Fibroblast of lung (primary cell): ENCODE data around the gene ADAMTS17. TPM values are rescaled to one million over a fixed set of nuclear protein-coding genes. Genes with fewer than 3 reads are reported as not detected.

ENCODE experiments used
- DNase-seq, 2 donors: peaks; one replicate each; pipeline versions ENCODE4 v3.0.0 to v3.0.0-alpha.2; 2010; ENCODE audit warnings: low read depth in 2 of 2
- H2AFZ ChIP-seq: 2 replicates; pipeline ENCODE4 v1.5.1; 2012; ENCODE audit warnings: low read length, control low read depth, inconsistent platforms
- H3K27ac ChIP-seq: 2 replicates; pipeline ENCODE4 v1.5.1; 2011; ENCODE audit warnings: low read length, control low read depth; ENCODE audit not compliant: insufficient read depth
- H3K27me3 ChIP-seq: 2 replicates; pipeline ENCODE4 v1.5.1; 2011; ENCODE audit warnings: mild to moderate bottlenecking, low read length; ENCODE audit not compliant: control insufficient read depth, insufficient read depth
- H3K36me3 ChIP-seq: 2 replicates; pipeline ENCODE4 v1.5.1; 2011; ENCODE audit warnings: low read length; ENCODE audit not compliant: control insufficient read depth, insufficient read depth
- H3K4me1 ChIP-seq: 2 replicates; pipeline ENCODE4 v1.5.1; 2011; ENCODE audit warnings: low read length; ENCODE audit not compliant: control insufficient read depth, insufficient read depth; ENCODE audit errors: extremely low read depth
- H3K4me2 ChIP-seq: 2 replicates; pipeline ENCODE4 v1.5.1; 2011; ENCODE audit warnings: low read length, control low read depth; ENCODE audit not compliant: insufficient read depth; ENCODE audit errors: extremely low read depth
- H3K4me3 ChIP-seq, 4 experiments: fragments of 200-600 bp in 1 of 4; sonication (generic) in 1 of 4; replicated peaks in 1 of 4; 2 replicates each; pipeline ENCODE4 v1.5.1; 2011 to 2016; ENCODE audit warnings: low read length in 4 of 4, low read depth in 3 of 4, mild to moderate bottlenecking in 3 of 4, control low read depth in 2 of 4, inconsistent platforms in 1 of 4, mixed read lengths in 1 of 4; ENCODE audit not compliant: insufficient read depth in 1 of 4; ENCODE audit errors: control extremely low read depth in 1 of 4
- H3K79me2 ChIP-seq: 2 replicates; pipeline ENCODE4 v1.5.1; 2012; ENCODE audit warnings: mild to moderate bottlenecking, low read length, inconsistent platforms; ENCODE audit not compliant: control insufficient read depth, insufficient read depth
- H3K9ac ChIP-seq: 2 replicates; pipeline ENCODE4 v1.5.1; 2011; ENCODE audit warnings: mild to moderate bottlenecking, low read length, control low read depth; ENCODE audit not compliant: insufficient read depth
- H3K9me3 ChIP-seq: 2 replicates; pipeline ENCODE4 v1.5.1; 2012; ENCODE audit warnings: low read depth, low read length; ENCODE audit not compliant: control insufficient read depth, insufficient read depth
- H4K20me1 ChIP-seq: 2 replicates; pipeline ENCODE4 v1.5.1; 2011; ENCODE audit warnings: low read length; ENCODE audit not compliant: control insufficient read depth, insufficient read depth; ENCODE audit errors: extremely low read depth
- CTCF ChIP-seq, 2 donors: IDR thresholded peaks in 1 of 2; conservative IDR thresholded peaks in 1 of 2; 1 replicate in 1 of 2; 2 replicates in 1 of 2; pipeline ENCODE4 v1.5.1; 2011 to 2012; ENCODE audit warnings: low read length in 2 of 2, control low read depth in 1 of 2, inconsistent platforms in 1 of 2, low read depth in 1 of 2, mild to moderate bottlenecking in 1 of 2
- EZH2 ChIP-seq: IDR thresholded peaks from 2 replicates; pipeline ENCODE4 v1.5.1; 2012; ENCODE audit warnings: low read length, control low read depth, mild to moderate bottlenecking; ENCODE audit errors: missing control alignments
- polyA plus RNA-seq, 2 donors: library from polyadenylated mRNA; depleted of rRNA in 1 of 2; stranded (reverse) in 1 of 2; unstranded in 1 of 2; fragments of >200 nt; gene quantifications; 2 replicates each; pipeline ENCODE4 v1.2.1, GENCODE V29; 2011 to 2012; ENCODE audit warnings: missing spikeins in 1 of 2
- total RNA-seq: library from RNA; depleted of rRNA; stranded (reverse); fragments of >200 nt; gene quantifications from 2 replicates; pipeline ENCODE4 v1.2.1, GENCODE V29; 2014

Gene ADAMTS17
- total and polyA plus RNA-seq, 2 donors (not counting 1 experiment from before 2014, with no cell fraction given), result 0.09 to 0.17 TPM

- Histone ChIP-seq H3K9ac (no peak overlapping the region), H3K27ac (no peak overlapping the region), H3K4me3 (no peak overlapping the region), H4K20me1 (no peaks in the 10 kb centered on the region), H3K79me2 (no peaks in the 10 kb centered on the region), H3K36me3 (no peaks in the 10 kb centered on the region), H3K4me2 (no peak overlapping the region), H3K9me3 (no peaks in the 10 kb centered on the region), H2AFZ (no peak overlapping the region), H3K4me1 (no peaks in the 10 kb centered on the region), H3K27me3 (no peaks in the 10 kb centered on the region)
- TF ChIP-seq CTCF (conservative IDR thresholded peaks at IDR 0.05 in 1 of 2, IDR thresholded peaks at IDR 0.05 in 1 of 2; ENCODE audit: low read depth in 1 of 2, low read length in 2 of 2), result no peak
- no peak for TF ChIP-seq EZH2
- DNase-seq, result no peak
These were observed 346.9 kb downstream of the ADAMTS17 start for GRCh38 chr15:99994849-99995248.

DNA sequence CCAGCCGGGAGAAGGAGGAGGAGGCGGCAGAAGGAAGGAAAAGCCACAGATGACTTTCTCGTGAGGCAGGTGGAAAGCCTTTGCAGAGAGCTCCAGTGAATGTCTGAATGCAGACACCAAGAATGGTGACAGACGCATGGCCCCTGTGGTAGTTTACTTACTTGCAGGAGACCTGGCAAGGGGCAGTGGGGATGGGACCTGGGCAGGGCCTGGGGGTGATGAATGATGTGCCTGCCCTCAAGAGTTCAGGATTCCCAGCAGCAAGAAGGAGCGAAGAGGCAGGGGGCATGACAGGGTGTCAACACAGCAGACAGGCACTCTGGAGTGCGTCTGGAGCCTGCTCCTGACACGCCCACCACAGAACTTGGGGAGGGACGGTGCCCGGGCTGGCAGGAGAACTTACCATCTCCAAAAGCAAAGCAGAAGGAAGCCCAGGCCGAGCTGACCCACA is 348.1 kb downstream of the ADAMTS17 start:
- no peak for DNase-seq

DNA sequence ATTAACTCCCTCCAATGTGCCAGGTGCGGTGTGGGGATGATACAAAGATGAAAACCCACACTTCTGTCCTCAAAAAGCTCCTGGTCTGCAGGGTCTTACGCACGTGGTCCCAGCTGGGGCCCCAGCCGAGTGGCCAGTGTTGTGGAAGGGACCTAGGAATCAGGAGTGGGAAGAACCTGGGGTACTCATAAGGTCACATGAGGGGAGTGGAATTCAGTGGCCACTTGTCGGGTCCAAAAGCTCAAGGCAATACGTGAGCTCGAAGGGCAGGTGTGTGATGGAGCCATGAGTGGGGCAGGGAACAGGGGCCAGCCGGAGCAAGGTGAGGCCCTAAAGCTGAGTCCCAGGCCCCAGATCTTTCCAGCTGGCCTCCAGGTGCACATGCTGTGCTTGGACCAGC is 348.5 kb downstream of the ADAMTS17 start:
- Histone ChIP-seq H3K27me3 (no peaks in the 10 kb centered on the region), H3K4me2 (no peak overlapping the region), H3K79me2 (no peaks in the 10 kb centered on the region), H4K20me1 (no peaks in the 10 kb centered on the region), H3K9me3 (no peaks in the 10 kb centered on the region), H2AFZ (no peak overlapping the region), H3K36me3 (no peaks in the 10 kb centered on the region), H3K4me1 (no peaks in the 10 kb centered on the region), H3K9ac (no peak overlapping the region), H3K4me3 (no peak overlapping the region), H3K27ac (no peak overlapping the region)
- TF ChIP-seq EZH2 (no peak), CTCF (conservative IDR thresholded peaks at IDR 0.05 in 1 of 2, IDR thresholded peaks at IDR 0.05 in 1 of 2; ENCODE audit: low read depth in 1 of 2, low read length in 2 of 2) (no peak)
- no peak for DNase-seq

More for the DNA sequence above, 348.1 kb downstream of the ADAMTS17 start:
- Histone ChIP-seq H3K27ac (no peak overlapping the region), H3K9me3 (no peaks in the 10 kb centered on the region), H2AFZ (no peak overlapping the region), H3K4me1 (no peaks in the 10 kb centered on the region), H3K27me3 (no peaks in the 10 kb centered on the region), H3K4me3 (no peak overlapping the region), H3K9ac (no peak overlapping the region), H3K4me2 (no peak overlapping the region), H3K79me2 (no peaks in the 10 kb centered on the region), H4K20me1 (no peaks in the 10 kb centered on the region), H3K36me3 (no peaks in the 10 kb centered on the region)
- TF ChIP-seq EZH2 (no peak), CTCF (conservative IDR thresholded peaks at IDR 0.05 in 1 of 2, IDR thresholded peaks at IDR 0.05 in 1 of 2; ENCODE audit: low read depth in 1 of 2, low read length in 2 of 2) (no peak)
